ENCODE measurements around the gene KLF11.

Gene KLF11

DNA sequence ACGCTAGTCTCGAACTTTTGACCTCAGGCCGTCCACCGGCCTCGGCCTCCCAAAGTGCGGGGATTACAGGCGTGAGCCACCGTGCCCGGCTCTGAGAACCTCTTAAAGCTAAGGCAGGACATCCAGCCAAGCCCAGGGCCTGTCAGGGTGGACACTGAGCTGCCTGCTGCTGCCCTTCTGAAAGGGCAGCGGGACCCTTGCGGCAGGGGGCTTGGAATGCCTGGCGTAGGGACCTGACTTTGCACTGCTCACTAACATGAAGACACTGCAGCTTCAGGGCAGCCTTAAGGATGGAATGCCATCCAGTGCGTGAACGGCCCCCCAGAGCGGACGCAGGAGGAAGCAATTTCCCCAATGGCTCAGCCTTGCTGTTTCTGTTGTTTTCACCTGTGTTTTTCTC is 27.8 kb downstream of the KLF11 start:
- DNase-seq = no peak

DNA sequence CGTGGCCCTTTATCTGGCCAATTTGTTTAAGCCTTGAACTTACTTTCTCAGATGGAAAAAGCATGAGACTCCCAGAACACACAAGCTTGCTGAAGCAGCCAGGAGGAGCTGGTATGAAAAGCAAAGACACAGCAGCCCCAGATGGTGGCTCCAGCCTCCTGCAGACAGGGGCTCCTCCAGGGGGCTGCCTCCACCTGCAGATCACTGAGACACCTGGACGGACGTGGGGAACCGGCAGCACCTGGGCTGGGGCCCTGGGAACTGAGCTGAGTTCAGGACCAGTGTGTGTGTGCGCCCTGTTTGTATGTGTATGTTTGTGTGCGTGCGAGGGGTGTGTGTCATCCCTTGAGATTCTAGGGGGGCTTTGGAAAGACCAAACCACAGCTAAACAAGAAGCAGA is 28.2 kb downstream of the KLF11 start:
- no peak for DNase-seq

DNA sequence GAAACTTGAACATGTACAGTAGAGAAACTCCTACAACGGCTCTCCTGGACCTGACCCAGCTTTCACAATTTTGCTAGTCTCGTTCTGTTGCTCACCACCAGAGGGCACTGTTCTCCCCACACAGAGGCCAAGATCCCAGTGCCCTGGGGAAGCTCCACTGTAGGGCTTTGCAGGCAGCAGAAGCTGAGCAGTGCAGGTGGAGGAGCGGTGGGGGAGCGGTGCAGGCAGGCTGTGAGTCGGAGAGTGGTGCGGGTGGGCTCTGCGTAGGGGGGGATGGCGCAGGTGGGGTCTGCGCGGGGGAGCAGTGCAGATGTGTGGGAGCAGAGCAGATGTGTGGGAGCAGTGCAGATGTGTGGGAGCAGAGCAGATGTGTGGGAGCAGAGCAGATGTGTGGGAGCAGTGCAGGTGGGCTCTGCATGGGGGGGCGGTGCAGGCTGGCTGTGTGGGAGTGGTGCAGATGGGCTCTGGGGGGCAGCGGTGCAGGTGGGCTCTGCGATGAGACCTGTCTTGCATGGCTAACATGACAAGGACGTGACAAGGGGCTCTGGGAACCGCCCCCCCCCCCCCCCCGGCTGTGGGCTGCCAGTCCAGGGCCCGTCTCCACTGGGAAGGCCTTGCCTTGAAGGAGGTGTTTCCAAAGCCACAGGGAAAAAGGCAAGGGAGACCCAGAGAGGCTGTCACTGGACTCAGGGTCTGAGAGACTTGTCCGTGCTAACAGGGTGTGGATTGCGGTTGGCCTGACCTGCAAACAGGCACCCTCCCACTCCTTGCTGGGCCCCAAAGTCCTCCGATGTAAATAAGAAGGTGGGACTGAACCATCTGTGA is 29.5 kb downstream of the KLF11 start:
- peak; percentile 90 for DNase-seq

DNA sequence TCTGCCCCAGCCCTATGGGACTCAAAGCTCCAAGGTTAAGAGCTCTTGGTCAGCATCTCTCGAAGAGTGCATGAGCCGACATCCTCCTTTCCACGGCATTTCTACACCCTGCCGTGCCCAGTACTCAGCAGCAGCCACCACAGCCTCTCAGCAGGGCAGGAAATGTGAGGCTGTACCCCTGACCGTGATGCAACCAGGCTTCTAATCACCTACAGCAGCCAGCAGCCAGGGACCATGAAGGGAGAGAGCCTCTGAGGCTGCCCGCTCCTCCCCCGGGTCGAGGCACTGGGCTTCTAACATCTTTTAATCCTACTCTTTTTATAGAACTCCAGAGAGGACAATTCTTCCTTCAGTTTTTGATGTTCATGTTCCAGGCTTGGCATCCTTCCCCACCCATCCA is 30.4 kb downstream of the KLF11 start:
- no peak for DNase-seq

DNA sequence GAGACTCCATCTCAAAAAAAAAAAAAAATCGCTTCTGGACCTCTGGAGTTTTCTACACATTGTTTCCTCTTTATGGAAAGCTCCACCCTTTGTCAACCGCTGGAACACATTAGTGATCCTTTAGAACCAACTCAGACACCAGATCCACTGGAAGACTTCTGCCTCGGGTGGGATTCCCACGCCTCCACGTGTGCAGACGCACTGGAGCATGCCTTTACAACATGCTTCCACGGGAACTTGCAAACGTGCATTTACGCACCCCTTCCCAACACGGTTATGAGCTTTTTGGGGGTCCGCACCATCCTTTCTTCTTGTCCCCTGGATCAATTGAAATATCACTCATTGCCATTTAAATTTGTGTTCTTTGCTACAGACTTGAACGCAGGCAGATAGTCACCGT is 31.8 kb downstream of the KLF11 start:
- DNase-seq = no peak

DNA sequence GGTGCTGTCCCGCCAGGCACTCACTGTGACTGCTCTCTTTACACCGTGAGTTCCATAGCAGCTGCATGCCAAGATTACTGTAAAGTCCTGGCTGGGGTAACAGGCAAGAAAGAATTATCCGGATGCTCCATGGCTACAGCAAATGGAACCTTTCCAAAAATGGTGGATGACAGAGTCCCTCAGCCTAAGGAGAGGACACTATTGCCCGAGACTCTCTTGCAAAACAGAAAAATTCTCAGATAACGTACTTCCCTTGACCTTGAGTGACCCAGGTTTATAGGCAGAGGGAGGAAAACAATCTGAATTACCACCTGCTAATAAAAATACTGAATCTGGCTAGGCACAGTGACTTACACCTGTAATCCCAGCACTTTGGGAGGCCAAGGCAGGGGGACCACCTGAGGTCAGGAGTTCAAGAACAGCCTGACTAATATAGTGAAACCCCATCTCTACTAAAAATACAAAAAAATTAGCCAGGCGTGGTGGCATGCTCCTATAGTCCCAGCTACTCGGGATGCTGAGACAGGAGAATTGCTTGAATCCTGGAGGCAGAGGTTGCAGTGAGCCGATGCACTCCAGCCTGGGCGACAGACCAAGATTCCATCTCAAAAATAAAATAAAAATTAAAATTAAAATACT is 32.3 kb downstream of the KLF11 start:
- no peak for DNase-seq

DNA sequence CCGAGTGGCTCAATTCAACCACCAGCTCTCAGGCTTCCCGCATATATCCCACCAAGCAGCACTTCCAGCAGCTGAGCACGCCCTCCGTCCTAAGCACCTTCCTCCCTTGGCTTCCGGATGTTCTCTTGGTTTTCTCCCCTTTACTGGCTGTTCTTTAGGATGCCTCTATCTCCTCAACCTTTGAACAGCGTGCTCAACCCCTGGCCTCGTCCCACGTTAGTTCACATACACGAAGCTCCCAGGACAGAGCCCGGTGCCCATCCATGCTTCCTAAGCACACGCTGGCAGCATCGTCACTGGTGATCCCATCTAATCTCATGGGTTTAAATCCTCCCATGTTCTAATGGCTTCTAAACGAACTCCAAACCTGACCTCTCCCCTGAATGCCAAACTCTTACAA is 33.2 kb downstream of the KLF11 start:
- DNase-seq = no peak

DNA sequence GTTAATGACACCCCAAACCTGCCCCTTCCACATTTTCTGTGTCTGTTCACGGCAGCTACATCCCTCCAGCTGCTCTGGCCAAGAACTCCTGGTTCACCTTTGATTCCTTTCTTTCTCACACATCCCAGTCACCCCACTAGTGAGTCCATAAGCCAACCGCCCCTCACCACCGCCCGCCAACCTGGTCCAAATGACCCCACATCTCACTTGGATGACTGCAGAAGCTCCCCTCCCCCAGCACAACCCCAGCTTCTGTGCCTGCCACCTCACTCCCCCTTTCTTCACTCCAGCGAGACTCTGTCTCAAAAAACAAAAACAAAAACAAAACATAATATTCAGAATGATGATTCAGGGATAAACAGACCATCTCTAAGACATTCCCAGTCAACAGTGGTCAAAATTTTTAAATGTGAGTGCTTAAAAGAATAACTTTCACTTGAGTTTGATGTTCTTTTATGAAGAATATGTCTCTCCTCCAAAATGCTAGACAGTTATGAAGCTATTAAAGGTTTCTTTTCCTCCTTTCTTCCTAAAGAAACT is 33.7 kb downstream of the KLF11 start:
- DNase-seq = no peak

DNA sequence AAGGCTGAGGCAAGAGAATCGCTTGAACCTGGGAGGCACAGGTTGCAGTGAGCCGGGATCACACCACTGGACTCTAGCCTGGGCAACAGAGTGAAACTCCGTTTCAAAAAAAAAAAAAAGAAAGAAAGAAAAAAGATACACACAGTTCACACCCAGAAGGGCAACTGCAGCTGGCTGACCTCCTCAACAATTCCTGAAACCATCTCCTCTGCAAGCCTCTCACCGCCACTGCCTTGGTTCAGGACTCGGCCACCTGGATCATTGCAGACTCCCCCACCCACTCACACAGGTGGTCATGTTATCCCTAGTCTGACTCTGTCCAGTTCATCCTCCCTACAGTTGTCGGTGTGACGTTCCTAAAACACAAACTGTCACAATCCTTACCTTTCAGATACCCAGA is 34.7 kb downstream of the KLF11 start:
- DNase-seq = no peak

DNA sequence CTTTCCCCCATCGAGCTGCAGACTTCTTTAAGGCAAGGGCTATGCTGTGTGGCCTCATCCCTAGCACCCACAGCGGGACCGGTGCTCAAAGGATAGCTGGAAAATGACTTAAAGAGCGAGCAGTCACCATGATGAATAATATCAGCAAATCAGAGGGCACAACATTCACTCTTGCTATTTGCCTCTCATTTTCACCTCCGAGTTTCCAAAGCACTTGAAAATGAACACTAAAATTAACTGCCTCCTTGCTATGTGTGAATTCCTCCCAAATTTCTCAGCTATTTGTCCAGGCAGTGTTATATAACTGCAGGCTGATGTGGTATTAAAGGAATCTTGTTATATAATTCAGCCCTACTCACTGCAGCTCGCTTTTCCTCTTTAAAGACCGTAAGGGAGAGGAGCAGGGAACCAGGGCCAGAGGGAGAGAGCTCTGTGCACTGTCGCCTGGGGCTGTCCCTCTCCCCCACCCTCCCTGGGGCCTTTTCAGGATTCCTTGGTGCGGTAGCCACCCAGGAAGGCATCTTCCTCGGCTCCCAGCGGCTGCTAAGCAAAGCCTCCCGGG is 35.4 kb downstream of the KLF11 start:
- DNase-seq = no peak

DNA sequence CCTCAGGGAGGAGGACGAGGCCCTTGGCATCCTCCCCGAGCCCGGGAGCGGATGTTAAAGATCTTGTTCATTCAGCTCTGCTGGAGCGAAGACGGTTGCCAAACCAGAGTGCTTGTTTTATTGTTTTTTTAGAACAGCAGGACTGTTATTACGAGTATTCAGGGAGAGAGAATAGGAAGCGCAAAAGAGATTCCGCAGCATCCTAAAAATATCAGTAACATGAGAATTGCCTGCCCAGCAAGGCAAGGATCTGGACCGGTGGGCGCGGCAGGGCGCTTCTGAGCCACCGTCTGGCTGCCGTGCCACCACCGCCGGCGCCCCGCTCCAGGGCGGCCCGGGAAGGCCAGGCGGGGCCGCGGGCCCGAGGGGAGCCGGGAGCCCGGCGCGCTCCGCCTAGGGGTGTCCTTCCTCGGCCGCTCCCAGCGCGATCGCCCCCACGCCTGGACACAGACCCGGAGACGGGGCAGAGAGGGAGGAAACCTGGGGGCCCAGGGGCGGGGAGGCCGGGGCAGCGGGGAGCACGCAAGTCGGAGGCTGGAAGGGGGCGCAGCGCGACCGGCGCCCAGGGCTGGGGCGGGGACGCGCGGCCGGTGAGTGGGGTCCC is 36.0 kb downstream of the KLF11 start:
- no peak for DNase-seq

DNA sequence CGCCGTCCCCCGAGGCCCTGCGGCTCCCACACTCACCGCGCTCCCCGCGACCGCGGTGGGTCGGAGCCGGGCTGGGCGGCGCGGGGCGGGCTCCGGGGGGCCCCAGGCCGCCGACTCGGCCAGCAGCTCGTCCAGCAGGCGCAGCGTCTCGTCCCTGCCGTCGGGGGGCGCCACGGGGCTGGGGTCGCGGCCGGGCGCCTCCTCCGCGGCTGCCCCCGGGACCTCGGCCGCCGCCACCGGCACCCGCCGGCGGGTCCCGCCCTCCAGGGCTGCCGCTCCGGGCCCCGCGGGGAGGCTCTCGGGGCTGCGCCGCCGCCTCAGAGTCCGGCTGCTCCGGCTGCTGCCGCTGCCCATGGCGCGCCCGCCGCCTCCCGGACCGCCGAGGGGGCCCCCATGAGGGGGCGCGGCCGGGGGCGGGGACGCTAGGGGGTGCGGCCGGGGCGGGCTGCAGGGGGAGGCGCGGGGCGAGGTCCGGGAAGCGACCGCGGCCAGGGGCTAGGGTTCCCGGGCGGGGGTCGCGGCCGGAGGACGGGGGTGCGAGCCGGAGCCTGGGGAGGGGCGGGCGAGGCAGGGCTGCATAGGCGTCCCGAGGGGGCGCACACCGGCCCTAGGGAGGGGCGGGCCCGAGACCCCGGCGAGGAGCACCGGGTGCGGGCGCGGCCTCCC is 36.7 kb downstream of the KLF11 start, which contains the start of gene CYS1:
CYS1 (minus strand) TSS at position 542 of the 666 bp plus-strand sequence; CDS start at position 354, 188 bp downstream.
- DNase-seq = no peak

DNA sequence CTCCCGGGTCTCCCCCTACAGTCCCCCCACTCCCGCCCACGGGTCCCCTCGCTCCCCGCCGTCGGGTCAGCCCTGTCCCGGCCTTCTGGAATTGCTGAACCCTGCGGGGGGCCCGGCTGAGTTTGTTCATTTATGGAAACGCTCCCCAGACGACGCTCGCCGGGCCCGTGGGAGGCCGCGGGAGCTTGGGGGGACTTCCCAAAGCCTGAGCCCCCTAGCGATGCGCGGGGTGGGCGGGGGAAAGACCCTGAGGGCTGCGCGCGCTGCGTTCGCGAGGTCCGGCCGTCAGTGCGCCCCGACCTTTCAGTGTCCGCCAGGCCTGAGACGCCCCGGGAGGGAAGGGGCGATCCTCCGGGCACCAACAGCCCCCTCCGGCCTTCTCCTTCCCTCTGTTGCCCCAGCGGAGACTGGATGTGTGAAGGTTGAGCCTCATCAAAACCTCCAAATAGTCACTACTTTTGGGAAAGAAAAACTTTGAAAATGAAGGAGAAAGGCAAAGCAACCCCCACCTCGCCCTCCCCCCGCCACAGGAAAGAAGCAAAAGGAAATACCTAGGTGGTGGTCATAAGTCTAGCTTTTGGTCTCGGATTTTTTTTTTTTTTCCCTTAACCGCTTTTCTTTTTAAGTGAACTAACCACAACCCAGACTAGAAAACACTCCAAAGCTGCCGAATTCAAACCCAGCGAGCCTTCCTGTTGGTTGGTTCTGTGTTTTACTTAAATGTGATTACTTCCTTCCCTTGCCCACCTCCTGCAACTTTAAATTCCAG is 37.4 kb downstream of the KLF11 start:
- DNase-seq = no peak

DNA sequence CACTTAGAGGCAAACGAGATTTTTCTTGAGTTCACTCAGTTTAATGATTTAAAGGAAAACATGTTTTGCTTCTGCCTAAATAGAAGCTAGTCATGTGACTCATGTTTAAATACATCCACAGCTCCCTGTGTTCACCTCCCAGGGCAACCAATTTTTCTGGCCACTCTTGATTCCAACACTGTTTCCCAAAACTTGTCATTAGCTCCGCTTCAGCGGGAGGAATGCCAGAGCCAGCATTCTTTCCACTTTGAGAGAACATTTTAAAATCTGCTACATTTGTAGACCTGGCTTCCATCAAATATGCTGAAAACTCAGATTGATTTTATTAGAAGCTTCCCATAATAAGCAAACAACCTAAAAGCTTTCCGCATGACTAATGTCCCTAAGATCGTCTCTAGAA is 39.7 kb downstream of the KLF11 start:
- no peak for DNase-seq

DNA sequence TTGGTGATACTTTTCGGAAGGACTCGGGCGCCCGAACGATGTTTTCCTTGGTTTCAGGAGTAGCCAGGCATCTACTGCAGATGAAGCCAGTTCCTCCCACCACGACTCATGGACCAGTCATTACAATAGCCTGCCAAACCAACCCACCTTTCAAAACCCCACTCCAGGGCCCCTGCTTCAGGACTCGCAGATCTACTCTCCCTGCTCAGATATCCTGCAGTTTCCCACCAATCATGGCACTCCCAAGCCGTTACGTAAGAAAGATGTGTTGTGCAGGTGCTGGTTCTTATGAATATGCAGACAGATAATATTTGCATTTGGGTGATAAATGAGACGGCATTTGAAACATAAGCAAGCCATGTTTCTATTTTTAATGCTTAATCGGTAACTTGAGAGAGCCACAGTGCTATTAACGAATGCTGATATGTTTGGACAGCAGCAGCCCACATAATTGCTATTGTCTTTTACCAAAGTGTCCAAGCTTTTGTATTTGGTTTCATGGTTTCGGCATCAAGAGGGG is 40.4 kb downstream of the KLF11 start:
- no peak for DNase-seq

DNA sequence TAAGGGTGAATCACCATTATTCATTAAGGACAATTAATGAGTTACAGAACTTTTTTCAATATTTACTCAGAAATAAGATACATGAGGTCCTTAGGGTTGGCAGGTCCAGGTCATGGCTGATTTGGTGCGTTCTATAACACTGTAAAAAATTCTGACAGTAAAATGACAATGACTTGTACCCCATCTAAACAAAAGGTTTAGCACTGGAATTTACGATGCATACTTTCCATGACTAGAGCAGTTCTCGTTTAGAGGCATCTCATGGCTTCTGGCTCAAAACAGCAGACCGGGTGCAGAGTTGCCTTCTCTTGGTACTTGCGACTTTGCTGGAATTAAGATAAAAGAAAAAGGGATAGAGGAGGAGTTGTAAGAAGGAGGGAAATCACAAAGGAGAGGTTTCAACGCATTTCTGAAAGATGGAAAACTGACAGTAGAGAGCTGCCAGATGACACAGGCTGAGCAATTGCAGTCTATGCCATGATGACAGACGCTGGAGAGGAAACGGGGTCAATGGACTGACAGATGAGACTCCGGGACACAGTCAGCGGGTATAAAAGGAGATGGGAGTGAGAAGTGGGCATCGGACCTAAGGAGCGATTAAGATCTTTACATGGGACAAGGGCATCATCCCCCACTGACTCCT is 41.0 kb downstream of the KLF11 start:
- DNase-seq = no peak

DNA sequence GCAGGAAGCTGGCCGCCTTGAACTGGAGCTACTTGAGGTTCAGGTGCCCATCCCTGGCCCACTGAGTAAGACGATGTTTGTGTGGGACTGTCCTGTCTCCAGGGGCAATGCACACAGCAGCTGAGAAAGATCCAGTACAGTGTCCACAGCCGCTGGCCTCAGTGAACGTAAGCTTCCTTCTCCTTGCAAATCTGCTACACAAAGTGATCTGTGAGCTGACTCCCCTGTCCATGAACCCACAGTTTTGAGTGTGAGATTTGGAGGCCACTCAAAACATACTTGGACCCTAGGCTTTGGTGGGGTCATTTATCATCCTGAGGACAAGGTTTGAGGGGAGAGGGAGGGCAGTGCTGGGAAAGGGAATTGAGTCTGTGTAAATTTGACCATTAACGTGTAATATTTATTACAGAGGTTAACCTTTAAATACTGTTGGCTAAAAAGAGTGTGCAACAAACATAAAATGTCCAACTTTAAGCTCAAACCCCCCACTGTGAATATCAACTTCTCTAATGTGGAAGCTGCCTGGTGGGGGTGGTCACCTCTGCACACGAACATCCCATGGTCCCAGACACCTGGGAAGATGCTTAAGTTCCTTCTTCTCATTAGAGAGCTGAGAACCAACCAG is 41.8 kb downstream of the KLF11 start:
- no peak for DNase-seq

DNA sequence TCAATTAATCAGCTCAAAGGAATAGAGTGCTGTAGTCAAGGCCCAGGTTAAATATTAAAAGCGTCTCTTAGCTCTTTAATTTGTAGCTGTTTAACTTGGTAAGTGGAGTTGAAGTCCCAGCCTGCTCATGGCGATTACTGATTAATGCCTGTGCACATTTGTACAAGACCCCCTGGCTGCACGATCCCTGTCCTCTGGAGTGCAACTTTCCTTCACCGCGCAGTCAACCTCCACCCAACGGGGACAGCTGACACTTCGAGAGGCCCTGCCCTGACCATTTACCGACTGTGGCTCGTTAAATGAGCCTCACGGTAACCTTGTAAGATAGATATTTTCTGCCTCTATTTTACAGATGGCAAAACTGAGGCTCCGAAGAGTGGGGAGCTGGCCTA is 42.3 kb downstream of the KLF11 start:
- DNase-seq = no peak

DNA sequence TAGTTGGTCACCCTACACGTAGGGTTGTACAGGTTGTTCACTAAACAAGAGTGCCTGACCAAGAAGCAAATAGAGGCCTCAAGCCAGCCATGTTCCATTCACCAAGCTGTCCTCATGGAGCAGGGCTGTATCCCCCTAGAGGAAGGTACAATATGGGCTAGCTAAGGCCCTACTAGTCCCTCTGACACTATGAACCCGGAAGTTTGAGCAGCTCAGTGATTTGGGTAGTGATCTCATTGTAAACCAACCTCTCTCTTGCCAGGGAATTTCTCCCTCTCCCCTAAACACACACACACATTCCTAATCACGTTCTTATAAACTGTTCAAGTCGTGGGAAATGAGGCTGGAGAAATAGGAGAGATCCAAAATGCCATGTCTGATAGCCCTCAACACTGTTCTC is 43.6 kb downstream of the KLF11 start:
- DNase-seq = no peak

DNA sequence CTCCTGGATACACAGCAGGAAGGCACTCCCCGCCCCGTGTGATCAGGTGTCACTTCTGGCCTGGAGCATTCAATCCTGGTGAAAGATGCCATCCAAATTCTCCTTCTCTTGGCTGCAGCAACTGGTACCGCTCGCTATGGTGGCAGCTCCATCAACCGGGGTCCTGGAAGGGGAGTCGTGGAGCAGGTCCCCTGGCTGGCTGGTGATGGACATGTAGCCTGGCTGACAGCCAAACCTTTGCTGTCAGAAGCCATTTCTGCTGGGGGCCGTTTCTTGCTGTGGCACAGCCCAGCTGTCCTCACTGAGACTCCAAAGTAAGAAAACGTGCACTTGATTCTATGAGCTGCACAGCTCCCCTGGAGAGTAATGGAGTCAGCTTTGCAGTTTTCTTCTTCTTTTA is 44.0 kb downstream of the KLF11 start:
- DNase-seq = no peak
